ENCODE measurements around the gene PPP2R5C. TPM values are rescaled to one million over a fixed set of nuclear protein-coding genes. Genes with fewer than 3 reads are reported as not detected.

The PPP2R5C gene
- total and polyA plus RNA-seq, 2 of the 8 experiments (the other 6 are each of a cell fraction or from before 2014, with no cell fraction given), result 49.6 to 95.9 TPM

DNA sequence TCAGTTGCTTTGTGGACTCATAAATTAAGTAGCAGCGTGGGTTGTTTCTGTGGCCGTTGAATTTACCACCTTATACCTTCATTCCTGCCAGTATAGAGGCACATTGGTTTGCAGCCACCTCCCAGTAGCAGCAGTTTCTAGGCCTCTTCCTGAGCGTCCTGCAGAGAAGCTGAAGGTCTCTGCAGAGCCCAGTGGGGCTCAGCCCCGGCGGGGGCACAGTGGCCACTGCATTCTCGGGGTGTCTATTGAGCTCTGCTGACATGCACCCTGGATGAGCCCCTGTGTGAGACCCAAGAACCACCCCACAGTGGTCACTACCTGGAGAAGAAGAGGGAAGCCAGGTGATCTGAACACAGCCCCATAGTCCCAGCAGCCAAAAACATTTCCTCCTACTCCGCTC, 145.1 kb downstream of the PPP2R5C start (continued):
- TF ChIP-seq TBP (IDR thresholded peaks at IDR 0.05; ENCODE audit: low read depth, low read length), result no peak
